HepG2 (cell line): Measurements from ENCODE around the gene CBLC. TPM values are rescaled to one million over a fixed set of nuclear protein-coding genes. Genes with fewer than 3 reads are reported as not detected.
A peak's percentile ranks its signal among the peaks of the same experiment; 100 is the strongest.

Experiments used
- AKNA ChIP-seq: sonication (generic); formaldehyde crosslinking; IDR thresholded peaks from 2 replicates; pipeline ENCODE4 v1.4.0; 2020; ENCODE audit warnings: missing genetic modification reagents, borderline replicate concordance
- ATF3 ChIP-seq: sonication (generic); formaldehyde crosslinking; IDR thresholded peaks from 2 replicates; pipeline ENCODE4 v1.4.0; 2020; ENCODE audit warnings: missing genetic modification reagents
- CHD2 ChIP-seq: IDR thresholded peaks from 2 replicates; pipeline ENCODE4 v1.6.1; 2011; ENCODE audit warnings: low read depth, low read length, improper control_type of control experiment
- GFI1 ChIP-seq: sonication (generic); formaldehyde crosslinking; IDR thresholded peaks from 2 replicates; pipeline ENCODE4 v1.5.0; 2020; ENCODE audit warnings: missing genetic modification reagents, mild to moderate bottlenecking, borderline replicate concordance
- HBP1 ChIP-seq: IDR thresholded peaks from 2 replicates; pipeline ENCODE4 v1.6.1; 2016; ENCODE audit warnings: low read depth, control low read depth
- KLF9 ChIP-seq: IDR thresholded peaks from 2 replicates; pipeline ENCODE4 v1.6.1; 2016; ENCODE audit warnings: low read depth
- MTA3 ChIP-seq: sonication (generic); formaldehyde crosslinking; IDR thresholded peaks from 2 replicates; pipeline ENCODE4 v1.4.0; 2020; ENCODE audit warnings: missing genetic modification reagents
- RAD21 ChIP-seq: fragments of 450-650 bp; formaldehyde crosslinking; IDR thresholded peaks from 2 replicates; pipeline ENCODE4 v1.5.0; 2020; ENCODE audit warnings: mild to moderate bottlenecking
- RELA ChIP-seq: sonication (generic); formaldehyde crosslinking; IDR thresholded peaks from 2 replicates; pipeline ENCODE4 v1.4.0; 2020; ENCODE audit warnings: missing genetic modification reagents
- SOX5 ChIP-seq: IDR thresholded peaks from 2 replicates; pipeline ENCODE4 v1.6.1; 2016; ENCODE audit warnings: borderline replicate concordance
- ZFP36L1 ChIP-seq: sonication (generic); formaldehyde crosslinking; IDR thresholded peaks from 2 replicates; pipeline ENCODE4 v1.8.0; 2022; ENCODE audit warnings: mild to moderate bottlenecking, missing genetic modification reagents, moderate library complexity
- ZFP41 ChIP-seq: sonication (generic); formaldehyde crosslinking; IDR thresholded peaks from 2 replicates; pipeline ENCODE4 v1.4.0; 2020; ENCODE audit warnings: mild to moderate bottlenecking, missing genetic modification reagents, borderline replicate concordance
- ZNF10 ChIP-seq: sonication (generic); formaldehyde crosslinking; IDR thresholded peaks from 2 replicates; pipeline ENCODE4 v1.4.0; 2020; ENCODE audit warnings: mild to moderate bottlenecking, low read depth, missing genetic modification reagents, borderline replicate concordance
- ZNF550 ChIP-seq: sonication (generic); formaldehyde crosslinking; IDR thresholded peaks from 2 replicates; pipeline ENCODE4 v1.4.0; 2020; ENCODE audit warnings: mild to moderate bottlenecking, missing genetic modification reagents, borderline replicate concordance
- ZNF567 ChIP-seq: sonication (generic); formaldehyde crosslinking; IDR thresholded peaks from 2 replicates; pipeline ENCODE4 v1.8.1; 2023; ENCODE audit warnings: mild to moderate bottlenecking, missing genetic modification reagents, borderline replicate concordance
- ZZZ3 ChIP-seq: sonication (generic); formaldehyde crosslinking; IDR thresholded peaks from 2 replicates; pipeline ENCODE4 v1.4.0; 2020; ENCODE audit warnings: missing genetic modification reagents, mild to moderate bottlenecking, borderline replicate concordance
- polyA plus RNA-seq, 8 experiments: library from polyadenylated mRNA; depleted of rRNA in 3 of 8; stranded (reverse) in 7 of 8; unstranded in 1 of 8; fragments of >200 nt; fragmentation: Illumina TruSeq in 4 of 8; extraction: Trizol in 4 of 8; gene quantifications; 2 replicates each; pipeline versions ENCODE4 v1.2.1 to v1.2.3, GENCODE V29; 2011 to 2016; ENCODE audit warnings: low read depth in 4 of 8, missing spikeins in 1 of 8, mixed read lengths in 1 of 8; ENCODE audit not compliant: insufficient read depth in 1 of 8
- total RNA-seq, 5 experiments: library from RNA; depleted of rRNA; stranded (reverse); fragments of >200 nt; fragmentation: Illumina TruSeq; extraction: Trizol; gene quantifications; 2 replicates each; pipeline ENCODE4 v1.2.3, GENCODE V29; 2016; ENCODE audit warnings: low read depth in 1 of 5
- TF ChIP-seq, protein P1 (sequence below): sonication (generic); formaldehyde crosslinking; IDR thresholded peaks from 2 replicates; pipeline ENCODE4 v1.5.0; 2020; ENCODE audit warnings: missing genetic modification reagents, mild to moderate bottlenecking, borderline replicate concordance

Gene CBLC
- total and polyA plus RNA-seq, 2 of the 13 experiments (the other 11 are each of a cell fraction or from before 2014, with no cell fraction given), result 1.8 to 2.6 TPM

DNA sequence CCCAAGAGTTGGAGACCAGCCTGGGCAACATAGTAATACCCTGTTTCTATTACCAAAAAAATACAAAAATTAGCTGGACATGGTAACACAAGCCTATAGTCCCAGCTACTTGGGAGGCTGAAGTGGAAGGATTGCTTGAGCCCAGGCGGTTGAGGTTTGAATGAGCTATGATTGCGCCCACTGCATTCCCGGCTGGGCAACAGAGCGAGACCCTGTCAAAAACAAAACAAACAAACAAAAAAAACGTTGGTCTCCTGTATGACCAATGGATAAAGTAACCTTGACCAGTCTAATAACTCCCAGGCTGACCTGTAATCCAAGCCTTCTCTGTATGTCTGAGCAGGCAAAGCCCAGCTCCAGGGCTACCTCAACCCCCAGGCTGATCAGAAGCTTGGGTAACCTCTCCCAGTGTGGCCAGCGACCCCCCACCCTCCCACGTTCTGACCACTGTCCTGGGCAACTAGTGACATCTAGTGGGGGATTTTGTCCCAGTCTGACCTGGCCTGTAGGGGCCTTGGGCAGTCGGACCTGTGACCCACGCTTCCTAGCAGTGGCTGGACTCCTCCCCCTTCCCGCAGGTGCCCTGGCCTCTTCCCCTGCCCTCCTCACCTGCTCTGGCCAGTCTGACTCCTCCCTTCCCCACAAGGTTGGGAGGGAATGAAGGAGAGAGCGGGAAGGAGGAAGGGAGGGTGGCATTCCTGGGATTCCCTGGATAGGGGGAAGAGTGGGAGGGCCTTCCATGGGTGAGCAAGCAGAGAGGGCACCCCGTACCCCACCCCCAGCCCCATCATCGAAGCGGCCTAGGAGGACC, 30.2 kb downstream of the CBLC start (continued):
- TF ChIP-seq AKNA (CRISPR knock-in tag), result no peak
- no peak for TF ChIP-seq RELA (CRISPR knock-in tag)
- TF ChIP-seq ZFP36L1 (CRISPR knock-in tag), result no peak
- TF ChIP-seq KLF9 (CRISPR knock-in tag), result 0 out of 2 replicates have a peak, but pooled peaks have one; percentile 54
- no peak for TF ChIP-seq CHD2
- no peak for TF ChIP-seq ZNF10 (CRISPR knock-in tag)
- no peak for TF ChIP-seq ATF3 (CRISPR knock-in tag)
- TF ChIP-seq MTA3 (CRISPR knock-in tag), result no peak
- TF ChIP-seq, protein P1, sequence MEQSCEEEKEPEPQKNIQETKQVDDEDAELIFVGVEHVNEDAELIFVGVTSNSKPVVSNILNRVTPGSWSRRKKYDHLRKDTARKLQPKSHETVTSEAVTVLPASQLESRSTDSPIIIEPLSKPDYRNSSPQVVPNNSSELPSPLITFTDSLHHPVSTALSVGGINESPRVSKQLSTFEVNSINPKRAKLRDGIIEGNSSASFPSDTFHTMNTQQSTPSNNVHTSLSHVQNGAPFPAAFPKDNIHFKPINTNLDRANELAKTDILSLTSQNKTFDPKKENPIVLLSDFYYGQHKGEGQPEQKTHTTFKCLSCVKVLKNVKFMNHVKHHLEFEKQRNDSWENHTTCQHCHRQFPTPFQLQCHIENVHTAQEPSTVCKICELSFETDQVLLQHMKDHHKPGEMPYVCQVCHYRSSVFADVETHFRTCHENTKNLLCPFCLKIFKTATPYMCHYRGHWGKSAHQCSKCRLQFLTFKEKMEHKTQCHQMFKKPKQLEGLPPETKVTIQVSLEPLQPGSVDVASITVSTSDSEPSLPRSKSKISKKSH (CRISPR knock-in tag), result no peak
- TF ChIP-seq RAD21 (CRISPR knock-in tag), result peak; percentile 86
- no peak for TF ChIP-seq ZZZ3 (CRISPR knock-in tag)
- no peak for TF ChIP-seq HBP1 (CRISPR knock-in tag)
- no peak for TF ChIP-seq GFI1
- no peak for TF ChIP-seq ZNF550 (CRISPR knock-in tag)
- no peak; the same call in 1 of the 2 replicates for TF ChIP-seq SOX5 (CRISPR knock-in tag)
- TF ChIP-seq ZNF567 (CRISPR knock-in tag), result no peak
- TF ChIP-seq ZFP41 (CRISPR knock-in tag), result no peak
